ENCODE results near the gene UBR4. TPM values are rescaled to one million over a fixed set of nuclear protein-coding genes. Genes with fewer than 3 reads are reported as not detected.

Gene UBR4
- total and polyA plus RNA-seq, 10 of the 15 experiments (the other 5 are each of a cell fraction or from before 2014, with no cell fraction given) = 34.2 to 124 (median 56.2) TPM

GRCh38 chr1:19206947-19207346 is 3.1 kb downstream of the UBR4 start (continued):
- TF ChIP-seq RBBP5 (conservative IDR thresholded peaks at IDR 0.05) (no peak), BMI1 (IDR thresholded peaks at IDR 0.05; ENCODE audit: borderline replicate concordance) (no peak), RFX5 (IDR thresholded peaks at IDR 0.05; ENCODE audit: low read depth, low read length) (no peak), POU2F2 (IDR thresholded peaks at IDR 0.05; ENCODE audit: borderline replicate concordance, low read depth, low read length) (no peak), GATAD2B (conservative IDR thresholded peaks at IDR 0.05; ENCODE audit: low read depth) (no peak), NFXL1 (IDR thresholded peaks at IDR 0.05; ENCODE audit: borderline replicate concordance) (no peak)

GRCh38 chr1:19205845-19206244 is 4.2 kb downstream of the UBR4 start:
- intact Hi-C loops (cut with micrococcal nuclease; ENCODE audit: unreplicated experiment) = loop anchor here (10.0 kb wide), 1 partner anchor 251 kb away; the partner anchor contains the start of gene IFFO2
- SMC1A ChIA-PET (ENCODE audit: uncharacterized antibody, unreplicated experiment) = interaction anchor here (0.6 to 2.9 kb wide), 6 partner anchors 8 to 1578 kb away, joined by 3 to 10 read pairs (median 4); no protein-coding TSS in a partner anchor
- H3K27ac ChIP-seq (ENCODE audit: control insufficient read depth, insufficient read depth) = peak overlapping the region; percentile 1; the same call in 1 of the 2 replicates
- in situ Hi-C loops (cut with MboI) = no loop called here
- no peak overlapping the region for H2AFZ ChIP-seq (ENCODE audit: control insufficient read depth, low read depth, low read length)
- H4K20me1 ChIP-seq (ENCODE audit: control insufficient read depth, insufficient read depth) = no peaks in the 10 kb centered on the region; the same call in 1 of the 2 replicates
- DNase-seq (ENCODE audit: low read depth, low spot score) (no peak), FAIRE-seq (no peak), ATAC-seq (no peak)
- H3K4me2 ChIP-seq (ENCODE audit: control insufficient read depth, insufficient read depth) = peak overlapping the region; percentile 82
- CTCF ChIA-PET = interaction anchor here (0.7 to 4.2 kb wide), 3 partner anchors 11 to 34 kb away, joined by 3 to 17 read pairs (median 4); no protein-coding TSS in a partner anchor
- no peak for TF ChIP-seq BACH1 (IDR thresholded peaks at IDR 0.05; ENCODE audit: borderline replicate concordance)
- no peak for TF ChIP-seq TARDBP (IDR thresholded peaks at IDR 0.05; ENCODE audit: borderline replicate concordance)
- RAD21 ChIA-PET (ENCODE audit: unreplicated experiment) = interaction anchor here (1.7 kb wide), 1 partner anchor 33 kb away, joined by 4 read pairs; no protein-coding TSS in a partner anchor
- H3K4me1 ChIP-seq (ENCODE audit: control insufficient read depth, insufficient read depth, low read length) = peaks cover 13% of the 10 kb centered on the region
- peaks cover 0 to 4% of the 10 kb centered on the region in 2 experiments; a peak in 2 of 4 replicates for H3K36me3 ChIP-seq (ENCODE audit: control insufficient read depth in 2 of 2, insufficient read depth in 2 of 2, low read length in 1 of 2)
- WGBS (ENCODE audit: insufficient coverage, insufficient replicate concordance, low lambda C conversion rate, missing lambda C conversion rate) = 55% methylated on average over 5 of the region's 5 CpGs
- H3K9ac ChIP-seq (ENCODE audit: control insufficient read depth, insufficient read depth, low read length) = no peak overlapping the region
- peaks cover 88% of the 10 kb centered on the region for H3K79me2 ChIP-seq (ENCODE audit: control insufficient read depth, insufficient read depth, low read length)
- POLR2A ChIA-PET = interaction anchor here (1.6 kb wide), 1 partner anchor 36 kb away, joined by 6 read pairs; no protein-coding TSS in a partner anchor
- H3K4me3 ChIP-seq = peak overlapping the region; percentile 49; the same call in 1 of the 2 replicates
- no peaks in the 10 kb centered on the region for H3K27me3 ChIP-seq (replicated peaks in 1 of 2; ENCODE audit: control insufficient read depth in 2 of 2, insufficient read depth in 2 of 2, low read length in 1 of 2)
- no TSS peak for BruUV-seq (replicated peaks)
- no peaks in the 10 kb centered on the region for H3K9me3 ChIP-seq (replicated peaks; ENCODE audit: control insufficient read depth, insufficient read depth, low read length)

Data from GM12878 (cell line).